NT2/D1 (cell line): Measurements from ENCODE around the gene ZNF101.

Experiments used
- SUZ12 ChIP-seq: IDR thresholded peaks from 2 replicates; pipeline ENCODE4 v1.6.1; 2011; ENCODE audit not compliant: insufficient read length, insufficient read depth; ENCODE audit errors: extremely low read depth
- YY1 ChIP-seq: IDR thresholded peaks from 2 replicates; pipeline ENCODE4 v1.6.1; 2011; ENCODE audit not compliant: insufficient read length, insufficient read depth
- ZNF274 ChIP-seq: IDR thresholded peaks from 2 replicates; pipeline ENCODE4 v1.6.1; 2011; ENCODE audit warnings: mild to moderate bottlenecking, low read depth, low read length

DNA sequence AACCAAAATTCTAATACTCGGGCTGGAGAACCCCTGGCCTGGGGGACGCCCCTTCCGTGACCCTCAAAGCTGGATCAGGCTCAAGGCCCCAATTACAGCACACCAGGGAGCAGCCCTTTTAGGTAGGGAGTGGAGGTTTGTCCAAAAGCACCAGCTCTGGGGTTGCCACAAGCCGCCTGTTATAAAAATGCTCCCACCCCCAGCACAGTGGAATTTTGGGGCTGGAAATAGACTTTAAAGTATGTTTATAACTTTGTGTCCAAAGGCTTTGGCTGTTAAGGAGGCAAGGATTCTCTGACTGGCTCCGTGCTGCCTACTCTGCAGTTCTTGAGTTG lies 24.6 kb upstream of the ZNF101 start:
- TF ChIP-seq YY1 (no peak), ZNF274 (no peak), SUZ12 (no peak)
